H9 (cell line): ENCODE data around the gene DYRK3. TPM values are rescaled to one million over a fixed set of nuclear protein-coding genes. Genes with fewer than 3 reads are reported as not detected.

Source experiments
- DNase-seq: peaks from one replicate; pipeline ENCODE4 v3.0.0-alpha.2; 2017
- H2AFZ ChIP-seq: one replicate; pipeline ENCODE4 v1.6.1; 2013; ENCODE audit warnings: mild to moderate bottlenecking, low read length, control low read depth, moderate library complexity
- H2AK5ac ChIP-seq: 2 replicates; pipeline ENCODE4 v1.6.1; 2013; ENCODE audit warnings: low read length, control low read depth, mixed read lengths; ENCODE audit not compliant: insufficient read length
- H2BK120ac ChIP-seq: one replicate; pipeline ENCODE4 v1.6.1; 2013; ENCODE audit warnings: low read depth, mild to moderate bottlenecking, low read length, control low read depth, inconsistent platforms; ENCODE audit not compliant: poor library complexity, severe bottlenecking
- H2BK12ac ChIP-seq: 2 replicates; pipeline ENCODE4 v1.6.1; 2013; ENCODE audit warnings: low read length, control low read depth, mixed read lengths, low read depth; ENCODE audit not compliant: insufficient read length
- H2BK15ac ChIP-seq: 2 replicates; pipeline ENCODE4 v1.6.1; 2013; ENCODE audit warnings: low read depth, low read length, control low read depth
- H2BK20ac ChIP-seq: one replicate; pipeline ENCODE4 v1.6.1; 2013; ENCODE audit warnings: low read depth, mild to moderate bottlenecking, low read length, control low read depth, inconsistent platforms; ENCODE audit not compliant: poor library complexity, severe bottlenecking
- H2BK5ac ChIP-seq: 2 replicates; pipeline ENCODE4 v1.6.1; 2013; ENCODE audit warnings: low read length, control low read depth, mixed read lengths; ENCODE audit not compliant: insufficient read length
- H3K14ac ChIP-seq: 2 replicates; pipeline ENCODE4 v1.6.1; 2013; ENCODE audit warnings: low read length, control low read depth; ENCODE audit not compliant: insufficient read depth
- H3K18ac ChIP-seq: 2 replicates; pipeline ENCODE4 v1.6.1; 2013; ENCODE audit warnings: low read depth, mild to moderate bottlenecking, mixed read lengths, low read length, control low read depth; ENCODE audit not compliant: insufficient read length
- H3K23ac ChIP-seq: 2 replicates; pipeline ENCODE4 v1.6.1; 2013; ENCODE audit warnings: low read length, control low read depth, mixed read lengths, low read depth; ENCODE audit not compliant: insufficient read length
- H3K23me2 ChIP-seq: 2 replicates; pipeline ENCODE4 v1.6.1; 2013; ENCODE audit warnings: low read depth, mild to moderate bottlenecking, mixed read lengths, low read length, control low read depth; ENCODE audit not compliant: insufficient read length, poor library complexity, severe bottlenecking
- H3K27ac ChIP-seq: 2 replicates; pipeline ENCODE4 v1.5.1; 2013; ENCODE audit warnings: low read length, control low read depth, mixed read lengths, low read depth; ENCODE audit not compliant: insufficient read length
- H3K27me3 ChIP-seq: 2 replicates; pipeline ENCODE4 v1.6.1; 2013; ENCODE audit warnings: low read length, control low read depth, inconsistent platforms; ENCODE audit not compliant: insufficient read depth
- H3K4ac ChIP-seq: 2 replicates; pipeline ENCODE4 v1.6.1; 2013; ENCODE audit warnings: low read depth, mild to moderate bottlenecking, control low read depth, inconsistent platforms, low read length, moderate library complexity
- H3K4me1 ChIP-seq: 2 replicates; pipeline ENCODE4 v1.6.1; 2013; ENCODE audit warnings: low read length, control low read depth, inconsistent platforms; ENCODE audit not compliant: insufficient read depth
- H3K4me2 ChIP-seq: 2 replicates; pipeline ENCODE4 v1.6.1; 2013; ENCODE audit warnings: low read length, control low read depth, mixed read lengths; ENCODE audit not compliant: insufficient read length, insufficient read depth
- H3K56ac ChIP-seq: 2 replicates; pipeline ENCODE4 v1.6.1; 2013; ENCODE audit warnings: low read depth, mild to moderate bottlenecking, mixed read lengths, low read length, control low read depth; ENCODE audit not compliant: insufficient read length
- H3K79me1 ChIP-seq: 2 replicates; pipeline ENCODE4 v1.6.1; 2013; ENCODE audit warnings: low read depth, mild to moderate bottlenecking, moderate library complexity, low read length, control low read depth, inconsistent platforms; ENCODE audit not compliant: insufficient read depth, poor library complexity, severe bottlenecking
- H3K79me2 ChIP-seq: 2 replicates; pipeline ENCODE4 v1.6.1; 2013; ENCODE audit warnings: low read length, control low read depth, inconsistent platforms; ENCODE audit not compliant: insufficient read depth
- H3K9ac ChIP-seq: 2 replicates; pipeline ENCODE4 v1.6.1; 2013; ENCODE audit warnings: low read length, control low read depth, mixed read lengths; ENCODE audit not compliant: insufficient read length; ENCODE audit errors: extremely low read depth
- H3K9me3 ChIP-seq: one replicate; pipeline ENCODE4 v1.6.1; 2013; ENCODE audit warnings: low read depth, low read length, inconsistent platforms; ENCODE audit not compliant: control insufficient read depth
- H3T11ph ChIP-seq: one replicate; pipeline ENCODE4 v1.6.1; 2013; ENCODE audit warnings: mild to moderate bottlenecking, low read length, control low read depth, inconsistent platforms
- H4K20me1 ChIP-seq: one replicate; pipeline ENCODE4 v1.6.1; 2013; ENCODE audit not compliant: control insufficient read depth, insufficient read length, insufficient read depth
- H4K5ac ChIP-seq: 2 replicates; pipeline ENCODE4 v1.6.1; 2013; ENCODE audit warnings: low read depth, mild to moderate bottlenecking, mixed read lengths, low read length, control low read depth; ENCODE audit not compliant: insufficient read length
- H4K8ac ChIP-seq: replicated peaks from 2 replicates; pipeline ENCODE4 v1.6.1; 2013; ENCODE audit warnings: low read length, control low read depth, mixed read lengths, low read depth; ENCODE audit not compliant: insufficient read length
- H4K91ac ChIP-seq: 2 replicates; pipeline ENCODE4 v1.6.1; 2013; ENCODE audit warnings: low read depth, mild to moderate bottlenecking, moderate library complexity, mixed read lengths, low read length, control low read depth; ENCODE audit not compliant: insufficient read length
- H3K27ac Mint-ChIP-seq, 3 experiments: 2 replicates in 2 of 3; 3 replicates in 1 of 3; pipeline ENCODE4 v1.8.0; 2020 to 2021; ENCODE audit warnings: mixed read lengths in 3 of 3, mild to moderate bottlenecking in 1 of 3, moderate library complexity in 1 of 3
- H3K27me3 Mint-ChIP-seq: 2 replicates; pipeline ENCODE4 v1.8.0; 2021; ENCODE audit warnings: low read depth, mild to moderate bottlenecking, moderate library complexity, mixed read lengths
- H3K36me3 Mint-ChIP-seq, 3 experiments: 2 replicates in 2 of 3; 3 replicates in 1 of 3; pipeline ENCODE4 v1.8.0; 2020 to 2021; ENCODE audit warnings: low read depth in 3 of 3, mixed read lengths in 3 of 3; ENCODE audit not compliant: insufficient read depth in 1 of 3
- H3K4me1 Mint-ChIP-seq, 2 experiments: 2 replicates each; pipeline ENCODE4 v1.8.0; 2020; ENCODE audit warnings: mixed read lengths in 2 of 2
- H3K4me3 Mint-ChIP-seq, 2 experiments: 2 replicates in 1 of 2; 3 replicates in 1 of 2; pipeline ENCODE4 v1.8.0; 2020 to 2021; ENCODE audit warnings: mild to moderate bottlenecking in 2 of 2, mixed read lengths in 2 of 2, moderate library complexity in 1 of 2
- H3K9me3 Mint-ChIP-seq, 2 experiments: 2 replicates in 1 of 2; 3 replicates in 1 of 2; pipeline ENCODE4 v1.8.0; 2020; ENCODE audit warnings: mild to moderate bottlenecking in 2 of 2, mixed read lengths in 2 of 2, moderate library complexity in 1 of 2
- CTCF ChIP-seq: fragments of 200-600 bp; sonication (generic); conservative IDR thresholded peaks from 3 replicates; pipeline ENCODE4 v1.8.0; 2021; ENCODE audit warnings: antibody characterized with exemption, mild to moderate bottlenecking
- WGBS: extraction: QIAGEN DNeasy Blood & Tissue Kit; methylation state at CpG from one replicate; pipeline ENCODE4 v1.1.7; 2013; ENCODE audit warnings: missing lambda C conversion rate, low lambda C conversion rate, mixed read lengths; ENCODE audit not compliant: insufficient read length; ENCODE audit errors: extremely low coverage; 5-methylcytosine and 5-hydroxymethylcytosine counted together
- total RNA-seq: library from RNA; stranded (reverse); gene quantifications from 2 replicates; pipeline ENCODE4 v1.2.1, GENCODE V29; 2021

Gene DYRK3
- total RNA-seq, 1 experiment from 2014 or later = 4.7 TPM

- Histone ChIP-seq H4K8ac (no peak overlapping the region), H2AK5ac (no peak overlapping the region), H2BK5ac (no peak overlapping the region), H3K56ac (no peak overlapping the region), H3K18ac (no peak overlapping the region), H3K79me2 (no peaks in the 10 kb centered on the region), H2BK12ac (no peak overlapping the region), H3K4me2 (no peak overlapping the region), H4K20me1 (no peaks in the 10 kb centered on the region), H2AFZ (no peak overlapping the region), H3K27me3 (peaks cover 5% of the 10 kb centered on the region; the same call in 1 of the 2 replicates), H4K91ac (no peak overlapping the region), H3K14ac (no peak overlapping the region), H3K23me2 (peaks cover 3% of the 10 kb centered on the region), H3K9ac (no peak overlapping the region), H2BK20ac (no peak overlapping the region), H4K5ac (no peak overlapping the region), H3K9me3 (no peaks in the 10 kb centered on the region), H3K4me1 (no peaks in the 10 kb centered on the region), H2BK15ac (no peak overlapping the region), H3K23ac (no peak overlapping the region), H3T11ph (no peak overlapping the region), H3K79me1 (no peaks in the 10 kb centered on the region), H2BK120ac (no peak overlapping the region), H3K4ac (no peak overlapping the region), H3K27ac (no peak overlapping the region)
- Mint-ChIP-seq H3K4me3 (no peak overlapping the region), H3K27me3 (peaks cover 52% of the 10 kb centered on the region), H3K36me3 (no peaks in the 10 kb centered on the region), H3K9me3 (no peaks in the 10 kb centered on the region), H3K27ac (no peak overlapping the region), H3K4me1 (peaks cover 4 to 6% of the 10 kb centered on the region in 2 experiments; a peak in 3 of 4 replicates)
- DNase-seq = no peak
- no CpG with 5 or more reads among the region's 3 CpGs for WGBS
- no peak for TF ChIP-seq CTCF
Measured at GRCh38 chr1:206666031-206666561, 30.8 kb downstream of the DYRK3 start.
